Fibroblast of villous mesenchyme (primary cell): ENCODE results near the gene ANK3. TPM values are rescaled to one million over a fixed set of nuclear protein-coding genes. Genes with fewer than 3 reads are reported as not detected.
A peak's percentile ranks its signal among the peaks of the same experiment; 100 is the strongest.

Source experiments
- DNase-seq: peaks from one replicate; pipeline ENCODE4 v3.0.0-alpha.2; 2010; ENCODE audit warnings: low read depth
- H3K4me3 ChIP-seq: 2 replicates; pipeline ENCODE4 v1.5.1; 2011; ENCODE audit warnings: low read depth, mild to moderate bottlenecking, low read length
- CTCF ChIP-seq: IDR thresholded peaks from 2 replicates; pipeline ENCODE4 v1.5.1; 2012; ENCODE audit warnings: low read depth, mild to moderate bottlenecking, low read length; ENCODE audit not compliant: insufficient read depth
- total RNA-seq: library from RNA; depleted of rRNA; stranded (reverse); fragments of >200 nt; gene quantifications from 2 replicates; pipeline ENCODE4 v1.2.3, GENCODE V29; 2012

The ANK3 gene
- total RNA-seq, 1 donor = 1.3 TPM

DNA sequence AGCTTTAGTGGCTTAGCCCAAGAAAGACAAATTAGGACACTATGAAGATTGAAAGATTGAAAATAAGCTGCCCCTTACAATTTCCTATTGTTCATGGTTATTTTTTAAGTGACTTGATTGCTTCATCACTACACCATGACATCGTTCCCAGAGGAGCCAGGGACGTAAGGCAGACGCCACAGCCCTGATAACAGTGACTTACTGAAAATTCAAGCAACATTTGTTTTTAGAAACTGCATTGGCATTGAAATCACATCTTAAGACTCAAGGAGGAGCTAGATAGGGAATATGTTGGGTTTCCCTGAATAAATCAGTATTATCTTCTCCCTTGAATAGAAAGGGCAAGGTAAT, 38.7 kb upstream of the ANK3 start:
- TF ChIP-seq CTCF = no peak
- no peak for DNase-seq
- no peak overlapping the region for H3K4me3 ChIP-seq

- no peak for TF ChIP-seq CTCF
- H3K4me3 ChIP-seq = no peak overlapping the region
- no peak for DNase-seq
Measured at GRCh38 chr10:60427709-60428386, 38.2 kb upstream of the ANK3 start.

- no peak for TF ChIP-seq CTCF
- DNase-seq = no peak
Measured at GRCh38 chr10:60427148-60427547, 37.5 kb upstream of the ANK3 start.

GRCh38 chr10:60426425-60426824, 36.8 kb upstream of the ANK3 start:
- no peak for TF ChIP-seq CTCF
- DNase-seq = peak; percentile 89

More at GRCh38 chr10:60427148-60427547, 37.5 kb upstream of the ANK3 start:
- no peak overlapping the region for H3K4me3 ChIP-seq

GRCh38 chr10:60425392-60426110, 35.9 kb upstream of the ANK3 start:
- H3K4me3 ChIP-seq = no peak overlapping the region
- DNase-seq = no peak

More at GRCh38 chr10:60426425-60426824, 36.8 kb upstream of the ANK3 start:
- no peak overlapping the region for H3K4me3 ChIP-seq

DNA sequence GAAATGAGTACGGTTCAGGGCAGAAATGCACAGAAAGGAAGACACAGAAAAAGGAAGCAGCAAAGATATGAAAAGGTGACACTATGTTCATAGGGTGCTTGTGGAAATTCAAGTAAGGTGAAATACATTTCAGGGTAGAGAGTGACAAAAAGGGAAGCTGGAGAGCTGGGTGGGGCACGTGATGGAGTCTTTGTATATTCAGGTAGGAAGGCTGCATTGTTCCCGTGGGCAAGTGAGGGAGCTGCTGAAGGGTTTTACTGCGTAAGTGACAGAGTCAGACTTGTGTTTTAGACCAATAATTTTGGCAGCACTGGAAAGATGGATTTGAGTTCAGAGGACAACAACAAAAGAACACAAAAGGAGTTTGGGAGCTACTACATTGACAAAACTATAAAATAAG, 35.3 kb upstream of the ANK3 start:
- H3K4me3 ChIP-seq = no peak overlapping the region
- DNase-seq = no peak
- no peak for TF ChIP-seq CTCF

More at GRCh38 chr10:60425392-60426110, 35.9 kb upstream of the ANK3 start:
- TF ChIP-seq CTCF = no peak

GRCh38 chr10:60423920-60424319, 34.2 kb upstream of the ANK3 start:
- TF ChIP-seq CTCF = no peak
- no peak overlapping the region for H3K4me3 ChIP-seq
- DNase-seq = no peak
